ENCODE data around the gene MYLK. TPM values are rescaled to one million over a fixed set of nuclear protein-coding genes. Genes with fewer than 3 reads are reported as not detected.

MYLK gene
- total and polyA plus RNA-seq, 9 of the 15 experiments (the other 6 are each of a cell fraction or from before 2014, with no cell fraction given): 0.11 to 0.53 (median 0.18) TPM; not detected in 2

DNA sequence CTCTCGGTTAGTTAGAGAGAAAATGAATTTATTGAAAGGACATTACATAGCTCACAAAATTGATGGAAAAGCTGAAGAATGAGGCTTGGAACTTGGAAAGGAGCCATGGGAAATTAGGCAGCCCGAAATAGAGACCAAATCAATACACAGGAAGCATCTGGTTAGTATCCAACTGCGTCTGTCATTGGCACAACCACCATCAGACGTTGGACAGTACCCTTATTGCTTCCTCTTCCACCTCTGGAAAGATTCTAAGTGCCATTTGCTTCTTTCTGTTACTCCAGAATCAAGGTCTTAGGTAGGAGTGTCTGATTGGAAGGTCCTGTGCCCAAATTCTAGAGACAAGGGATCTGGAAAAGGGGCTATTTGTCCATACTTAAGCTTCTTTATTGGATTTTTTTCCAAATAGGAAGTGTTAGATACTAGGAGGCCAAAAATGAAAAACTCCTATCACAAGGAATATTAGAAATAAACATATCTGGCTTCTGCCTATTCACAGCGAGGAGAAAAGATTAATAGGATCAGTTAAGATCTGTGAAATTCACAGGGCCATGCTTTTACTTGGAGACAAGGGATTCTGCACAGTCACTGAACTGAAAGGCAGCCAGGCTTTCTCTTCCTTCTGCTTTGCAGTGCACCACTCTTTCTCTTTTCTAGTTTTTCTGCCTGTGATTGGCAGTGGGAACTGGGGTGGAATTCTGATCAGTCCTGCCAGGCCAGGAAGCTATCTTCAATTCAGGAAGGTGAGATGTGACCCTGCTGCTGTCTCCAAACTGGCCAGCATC lies 288.5 kb downstream of the MYLK start:
- CTCF ChIA-PET (ENCODE audit: low intra/inter-chr PET ratio): no interaction called here

GRCh38 chr3:123593381-123593780 lies 290.8 kb downstream of the MYLK start:
- WGBS (ENCODE audit: insufficient coverage, low coverage, missing lambda C conversion rate): 87% methylated on average over 3 of the region's 3 CpGs
- H3K4me2 ChIP-seq (ENCODE audit: insufficient read depth, low read length): no peak overlapping the region
- TF ChIP-seq MXI1 (IDR thresholded peaks at IDR 0.05; ENCODE audit: low read depth, low read length) (no peak), RFX1 (IDR thresholded peaks at IDR 0.05) (0 out of 2 replicates have a peak, but pooled peaks have one; percentile 4)
- peaks cover 5% of the 10 kb centered on the region for H3K9me3 ChIP-seq (replicated peaks; ENCODE audit: control insufficient read depth, insufficient read depth, low read depth, low read length)
- FAIRE-seq (no peak), DNase-seq (ENCODE audit: extremely low read depth in 1 of 4, low spot score in 3 of 4) (no peak), ATAC-seq (no peak)
- no peak overlapping the region for H3K4me3 ChIP-seq
- no peaks in the 10 kb centered on the region for H3K27me3 ChIP-seq (ENCODE audit: control insufficient read depth in 2 of 2, insufficient read depth in 2 of 2, low read length in 2 of 2)
- H3K9me1 ChIP-seq (ENCODE audit: control insufficient read depth, insufficient read depth, low read length): no peaks in the 10 kb centered on the region
- in situ Hi-C loops (cut with MboI): no loop called here
- no peaks in the 10 kb centered on the region for H4K20me1 ChIP-seq (replicated peaks; ENCODE audit: control insufficient read depth, insufficient read depth, low read length)
- H2AFZ ChIP-seq (ENCODE audit: low read depth, low read length): no peak overlapping the region
- no peaks in the 10 kb centered on the region for H3K36me3 ChIP-seq (ENCODE audit: control insufficient read depth, insufficient read depth, low read length)
- no peaks in the 10 kb centered on the region for H3K4me1 ChIP-seq (replicated peaks in 1 of 2; ENCODE audit: control insufficient read depth in 2 of 2, insufficient read depth in 2 of 2, low read length in 2 of 2)
- intact Hi-C loops (cut with micrococcal nuclease): no loop called here
- POLR2A ChIA-PET: no interaction called here
- no peak overlapping the region for H3K9ac ChIP-seq (ENCODE audit: insufficient read depth in 1 of 2, low read depth in 2 of 2, low read length in 2 of 2)
- no peak overlapping the region for H3K27ac ChIP-seq (ENCODE audit: extremely low read depth, low read depth, low read length)
- H3K79me2 ChIP-seq (ENCODE audit: control insufficient read depth, insufficient read depth, low read length): no peaks in the 10 kb centered on the region
- BruUV-seq (replicated peaks): no TSS peak
- CTCF ChIA-PET (ENCODE audit: low intra/inter-chr PET ratio): no interaction called here

More for the DNA sequence above, 288.5 kb downstream of the MYLK start:
- Histone ChIP-seq H2AFZ (ENCODE audit: low read depth, low read length) (no peak overlapping the region), H3K36me3 (ENCODE audit: control insufficient read depth, insufficient read depth, low read length) (no peaks in the 10 kb centered on the region), H3K4me3 (no peak overlapping the region), H3K27me3 (ENCODE audit: control insufficient read depth in 2 of 2, insufficient read depth in 2 of 2, low read length in 2 of 2) (no peaks in the 10 kb centered on the region), H3K9ac (ENCODE audit: insufficient read depth in 1 of 2, low read depth in 2 of 2, low read length in 2 of 2) (no peak overlapping the region), H3K79me2 (ENCODE audit: control insufficient read depth, insufficient read depth, low read length) (no peaks in the 10 kb centered on the region), H3K4me1 (replicated peaks in 1 of 2; ENCODE audit: control insufficient read depth in 2 of 2, insufficient read depth in 2 of 2, low read length in 2 of 2) (peaks cover 0 to 1% of the 10 kb centered on the region in 2 experiments; a peak in 2 of 5 replicates), H3K27ac (ENCODE audit: extremely low read depth, low read depth, low read length) (no peak overlapping the region), H3K4me2 (ENCODE audit: insufficient read depth, low read length) (no peak overlapping the region), H3K9me1 (ENCODE audit: control insufficient read depth, insufficient read depth, low read length) (no peaks in the 10 kb centered on the region), H3K9me3 (replicated peaks; ENCODE audit: control insufficient read depth, insufficient read depth, low read depth, low read length) (peaks cover 3% of the 10 kb centered on the region; the same call in 1 of the 2 replicates), H4K20me1 (replicated peaks; ENCODE audit: control insufficient read depth, insufficient read depth, low read length) (no peaks in the 10 kb centered on the region)
- no peak for ATAC-seq
- DNase-seq (ENCODE audit: extremely low read depth in 1 of 4, low spot score in 3 of 4): no peak
- POLR2A ChIA-PET: interaction anchor here (1.2 kb wide), 1 partner anchor 9 kb away, joined by 6 read pairs; no protein-coding TSS in a partner anchor
- intact Hi-C loops (cut with micrococcal nuclease): no loop called here
- no peak for FAIRE-seq
- BruUV-seq (replicated peaks): no TSS peak
- TF ChIP-seq HNRNPL (IDR thresholded peaks at IDR 0.05; ENCODE audit: low read depth, low read length) (no peak), ZNF717 (CRISPR knock-in tag; IDR thresholded peaks at IDR 0.05) (no peak), SP1 (CRISPR knock-in tag; IDR thresholded peaks at IDR 0.05) (no peak), ZNF121 (CRISPR knock-in tag; conservative IDR thresholded peaks at IDR 0.05) (no peak), NFE2 (IDR thresholded peaks at IDR 0.05; ENCODE audit: low read depth) (peak; percentile 25; the same call in 1 of the 2 replicates), ZNF644 (tag; IDR thresholded peaks at IDR 0.05; ENCODE audit: low read depth) (no peak), MAFG (tag; conservative IDR thresholded peaks at IDR 0.05) (peak; percentile 44; the same call in 1 of the 2 replicates)
- in situ Hi-C loops (cut with MboI): no loop called here
- WGBS (ENCODE audit: insufficient coverage, low coverage, missing lambda C conversion rate): 52% methylated on average over 5 of the region's 5 CpGs

Measured in K562 (cell line).